ENCODE measurements around the gene TPCN1.

Gene TPCN1

DNA sequence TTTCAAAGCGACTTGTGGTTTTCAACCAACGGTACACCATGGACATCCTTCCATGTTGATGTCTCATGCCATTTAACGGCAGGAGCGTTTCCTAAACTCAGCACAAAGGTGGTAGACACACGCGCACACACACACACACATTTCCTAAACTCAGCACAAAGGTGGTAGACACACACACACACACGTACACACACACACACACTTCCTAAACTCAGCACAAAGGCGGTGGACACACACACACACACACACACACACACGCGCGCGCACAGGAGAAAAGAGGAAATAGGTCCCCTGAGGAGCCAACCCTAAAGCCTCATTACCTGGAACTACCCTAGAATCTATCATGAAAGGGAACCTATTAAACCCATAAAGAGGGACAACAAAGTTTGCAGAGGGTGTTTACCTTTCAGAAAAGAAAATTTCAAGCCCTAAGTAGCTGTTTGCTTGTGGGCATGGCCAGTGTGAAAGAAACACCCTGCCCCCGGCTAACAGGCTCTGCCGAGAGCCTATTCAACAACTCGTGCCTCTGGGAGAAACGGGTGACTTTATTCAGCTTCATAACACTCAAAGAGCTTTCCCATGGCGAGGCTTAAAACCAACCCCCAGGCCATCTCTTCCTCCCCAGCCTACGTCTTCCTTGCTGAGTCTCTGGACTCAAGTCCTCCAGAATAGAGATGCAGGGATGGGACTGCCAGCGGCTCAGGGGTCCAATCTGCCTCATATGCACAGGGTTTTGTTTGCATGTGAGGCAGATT, 81.8 kb downstream of the TPCN1 start:
- no peak for DNase-seq (ENCODE audit: low read depth in 2 of 2)

DNA sequence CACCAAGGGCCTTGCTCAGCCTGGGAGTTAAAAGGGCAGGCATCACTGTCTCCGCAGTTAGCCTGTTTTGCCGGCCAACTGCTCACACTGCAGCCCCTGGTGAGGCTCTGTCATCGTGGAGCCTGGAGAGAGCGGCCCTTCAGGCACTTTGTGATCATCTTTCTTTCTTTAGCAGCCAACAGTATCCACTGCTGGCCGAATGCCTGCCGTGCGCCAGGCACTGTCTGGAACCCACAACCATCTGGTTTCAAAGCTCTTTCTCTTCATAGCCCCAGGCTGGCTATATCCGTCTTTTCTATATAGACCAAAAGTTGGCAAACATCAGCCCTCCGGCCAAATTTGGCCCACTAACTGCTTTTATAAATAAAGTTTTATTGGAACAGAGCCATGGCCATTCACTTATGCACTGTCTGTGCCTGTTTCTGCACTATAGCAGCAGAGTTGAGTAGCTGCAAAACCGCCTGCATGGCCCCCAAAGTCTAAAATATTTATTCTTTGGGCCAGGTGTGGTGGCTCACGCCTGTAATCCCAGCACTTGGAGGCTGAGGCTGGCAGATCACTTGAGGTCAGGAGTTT, 84.1 kb downstream of the TPCN1 start:
- no peak for DNase-seq (ENCODE audit: low read depth in 2 of 2)

DNA sequence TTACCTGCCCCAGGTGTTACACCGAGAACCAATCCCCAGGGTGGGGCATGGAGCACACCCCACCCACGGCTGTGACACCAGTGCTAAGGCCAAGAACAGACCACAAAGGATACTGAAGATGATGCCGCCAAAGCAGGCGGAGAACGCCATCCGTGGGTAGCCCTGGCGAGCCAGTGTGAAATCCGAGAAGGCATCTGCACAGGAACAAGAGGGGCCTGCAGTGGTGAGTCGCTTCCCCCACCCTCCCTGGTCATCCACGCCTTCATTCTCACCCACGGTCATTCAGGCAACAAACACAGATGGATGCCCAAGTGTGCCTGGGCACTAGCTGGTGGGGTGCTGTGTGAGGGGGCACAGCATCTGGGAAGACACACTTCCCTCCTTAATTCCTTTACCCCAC, 85.1 kb downstream of the TPCN1 start:
- no peak for DNase-seq (ENCODE audit: low read depth in 2 of 2)

DNA sequence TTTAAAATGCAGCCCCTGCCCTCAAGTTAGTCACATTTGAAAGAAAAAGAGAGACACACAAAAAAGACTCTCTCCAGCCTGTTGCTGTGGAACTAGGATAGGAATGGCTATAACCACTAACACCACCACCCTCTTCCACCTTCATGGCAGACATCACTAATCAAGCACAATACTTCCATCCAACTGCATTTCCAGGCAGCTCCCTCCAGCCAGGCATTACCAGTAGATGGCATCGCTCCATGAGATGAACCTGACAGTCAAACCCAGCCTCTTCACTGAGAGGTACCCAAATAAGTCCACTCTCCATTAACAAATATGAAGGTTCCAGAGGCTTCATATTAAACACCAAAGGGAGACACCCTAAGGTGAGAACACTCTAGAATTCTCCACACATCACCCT, 89.2 kb downstream of the TPCN1 start:
- DNase-seq (ENCODE audit: low read depth in 2 of 2), result no peak

GRCh38 chr12:113314121-113314529, 92.9 kb downstream of the TPCN1 start:
- no peak for DNase-seq (ENCODE audit: low read depth in 2 of 2)

GRCh38 chr12:113315358-113315757, 94.1 kb downstream of the TPCN1 start:
- DNase-seq (ENCODE audit: low read depth in 2 of 2), result no peak

DNA sequence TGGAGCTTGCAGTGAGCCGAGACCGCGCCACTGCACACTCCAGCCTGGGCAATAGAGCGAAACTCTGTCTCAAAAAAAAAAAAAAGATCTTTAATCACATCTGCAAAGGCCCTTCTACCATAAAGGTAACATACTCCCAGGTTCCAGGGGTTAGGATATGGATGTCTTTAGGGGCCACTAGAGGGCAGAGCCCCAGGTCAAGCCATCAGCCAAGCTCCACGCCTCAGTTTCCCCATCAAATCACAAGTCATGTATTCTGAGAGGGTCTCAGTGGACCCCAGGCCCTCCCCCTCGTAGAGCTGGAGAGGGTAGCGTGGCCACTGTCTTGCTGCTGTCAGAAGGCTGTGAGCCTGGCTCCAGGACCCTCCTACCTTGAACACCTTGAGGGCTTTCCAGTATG, 94.9 kb downstream of the TPCN1 start:
- no peak for DNase-seq (ENCODE audit: low read depth in 2 of 2)

DNA sequence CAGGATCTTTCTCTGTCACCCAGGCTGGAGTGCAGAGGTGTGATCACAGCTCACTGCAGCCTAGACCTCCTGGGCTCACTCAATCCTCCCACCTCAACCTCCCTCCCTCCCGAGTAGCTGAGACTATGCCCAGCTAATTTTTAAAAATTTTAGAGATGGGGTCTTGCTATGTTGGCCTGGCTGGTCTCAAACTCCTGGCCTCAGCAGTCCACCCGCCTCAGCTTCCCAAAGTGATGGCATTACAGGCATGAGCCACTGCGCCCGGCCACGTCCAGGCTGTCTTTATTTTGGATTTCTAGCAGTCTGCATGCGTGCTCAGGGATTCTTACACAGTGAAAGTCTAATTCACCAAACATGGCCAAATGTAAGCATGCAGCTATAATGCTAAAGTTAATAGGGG, 95.9 kb downstream of the TPCN1 start:
- DNase-seq (ENCODE audit: low read depth in 2 of 2), result no peak

DNA sequence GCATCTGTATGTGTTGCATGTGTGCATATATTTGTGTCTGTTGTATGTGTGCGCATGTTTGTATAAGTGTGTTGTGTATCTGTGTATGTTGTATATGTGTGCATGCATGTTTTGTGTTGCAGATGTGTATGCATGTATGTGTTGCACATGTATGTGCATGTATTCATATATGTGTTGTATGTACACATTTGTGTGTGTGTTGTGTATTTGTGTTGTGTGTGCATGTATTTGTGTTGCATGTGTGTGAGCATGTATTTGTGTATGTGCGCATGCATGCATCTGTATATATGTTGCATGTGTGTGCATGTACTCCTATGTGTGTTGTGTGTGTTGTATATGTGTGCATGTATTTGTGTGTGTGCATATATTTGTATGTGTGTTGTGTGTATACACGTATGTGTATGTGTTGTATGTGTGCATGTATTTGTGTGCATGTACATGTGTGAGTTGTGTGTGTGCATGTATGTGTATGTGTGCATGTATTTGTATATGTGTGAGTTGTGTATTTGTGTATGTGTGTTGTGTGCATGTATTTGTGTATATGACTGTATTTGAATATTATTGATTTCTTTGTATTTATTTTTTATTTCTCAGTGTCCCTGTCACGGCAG, 96.9 kb downstream of the TPCN1 start:
- DNase-seq (ENCODE audit: low read depth in 2 of 2), result no peak

GRCh38 chr12:113318900-113319628, 97.8 kb downstream of the TPCN1 start:
- DNase-seq (ENCODE audit: low read depth in 2 of 2), result no peak

DNA sequence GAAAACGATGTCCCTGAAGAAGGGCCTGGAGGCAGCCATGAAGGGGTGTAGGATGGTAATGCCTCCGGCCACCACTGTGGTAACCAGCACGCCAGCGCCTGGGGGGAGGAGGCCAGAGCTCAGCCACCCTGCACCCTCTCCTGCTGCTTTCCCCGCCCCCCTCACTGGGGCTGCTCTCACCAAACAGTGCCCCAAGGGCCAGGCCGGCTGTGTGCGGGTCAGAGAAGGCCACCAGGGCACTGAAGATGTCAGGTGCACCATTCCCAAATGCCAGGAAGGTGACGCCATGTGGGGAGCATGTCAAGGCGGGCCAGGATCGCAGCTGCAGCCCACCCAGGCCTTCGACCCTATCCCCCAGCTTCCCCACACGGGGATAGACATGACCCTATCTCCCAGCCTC, 99.1 kb downstream of the TPCN1 start:
- no peak for DNase-seq (ENCODE audit: low read depth in 2 of 2)

DNA sequence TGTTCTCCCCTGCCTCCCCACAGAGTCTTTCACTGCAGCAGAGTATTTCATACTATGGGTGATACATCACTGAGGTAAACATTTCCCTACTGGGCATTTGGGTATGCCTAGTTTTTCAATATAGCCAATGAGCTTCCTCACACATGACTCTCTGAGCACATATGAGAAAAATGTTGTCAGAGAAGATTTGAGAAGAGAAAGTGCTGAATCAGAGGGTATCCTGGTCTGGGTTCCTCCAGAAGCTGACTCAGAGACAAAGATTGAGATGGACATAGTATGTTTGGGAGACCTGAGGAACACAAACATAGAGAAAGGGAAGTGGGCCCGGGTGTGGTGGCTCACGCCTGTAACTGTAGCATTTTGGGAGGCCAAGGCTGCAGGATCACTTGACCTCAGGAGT, 101.1 kb downstream of the TPCN1 start:
- no peak for DNase-seq (ENCODE audit: low read depth in 2 of 2)

DNA sequence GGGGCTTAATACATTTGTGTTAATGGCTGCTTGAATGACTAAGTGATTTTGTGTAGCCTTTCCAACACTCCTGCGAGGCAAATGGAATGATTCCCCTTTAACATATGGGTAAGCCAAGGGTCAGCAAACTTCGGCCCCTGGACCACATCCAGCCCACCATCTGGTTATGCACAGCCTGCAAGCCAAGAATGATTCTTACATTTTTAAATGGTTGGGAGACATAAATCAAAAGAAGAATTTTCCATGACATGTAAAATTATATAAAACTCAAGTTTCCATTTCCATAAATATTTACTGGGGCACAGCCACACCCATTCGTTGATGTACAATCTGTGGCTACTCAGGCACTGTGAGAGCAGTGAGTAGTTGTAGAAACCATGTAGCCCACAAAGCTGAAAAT, 104.7 kb downstream of the TPCN1 start:
- no peak for DNase-seq (ENCODE audit: low read depth in 2 of 2)

- DNase-seq (ENCODE audit: low read depth in 2 of 2), result no peak
These were observed 105.6 kb downstream of the TPCN1 start for GRCh38 chr12:113326775-113327395.

DNA sequence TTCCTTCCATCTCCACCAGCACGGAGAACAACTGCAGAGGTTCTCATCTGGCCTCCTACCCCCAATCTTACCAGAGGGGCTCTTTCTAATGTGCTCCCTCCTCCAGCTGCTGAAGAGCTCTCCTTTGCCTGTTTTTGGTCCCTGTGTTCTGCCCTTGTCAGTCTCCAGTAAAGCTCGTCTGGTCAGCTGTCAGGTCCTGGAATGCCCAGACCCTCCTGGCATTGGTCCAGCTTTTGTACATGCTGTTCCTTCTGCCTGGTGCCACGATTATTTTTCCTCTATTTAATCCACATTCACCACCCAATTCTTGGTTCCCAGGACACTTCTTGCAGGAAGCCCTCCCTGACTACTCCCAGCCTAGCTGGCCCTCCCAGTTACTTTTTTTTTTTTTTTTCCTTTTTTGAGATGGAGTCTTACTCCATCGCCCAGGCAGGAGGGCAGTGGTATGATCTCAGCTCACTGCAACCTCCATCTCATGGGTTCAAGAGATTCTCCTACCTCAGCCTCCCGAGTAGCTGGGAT, 107.2 kb downstream of the TPCN1 start:
- DNase-seq (ENCODE audit: low read depth in 2 of 2), result no peak

DNA sequence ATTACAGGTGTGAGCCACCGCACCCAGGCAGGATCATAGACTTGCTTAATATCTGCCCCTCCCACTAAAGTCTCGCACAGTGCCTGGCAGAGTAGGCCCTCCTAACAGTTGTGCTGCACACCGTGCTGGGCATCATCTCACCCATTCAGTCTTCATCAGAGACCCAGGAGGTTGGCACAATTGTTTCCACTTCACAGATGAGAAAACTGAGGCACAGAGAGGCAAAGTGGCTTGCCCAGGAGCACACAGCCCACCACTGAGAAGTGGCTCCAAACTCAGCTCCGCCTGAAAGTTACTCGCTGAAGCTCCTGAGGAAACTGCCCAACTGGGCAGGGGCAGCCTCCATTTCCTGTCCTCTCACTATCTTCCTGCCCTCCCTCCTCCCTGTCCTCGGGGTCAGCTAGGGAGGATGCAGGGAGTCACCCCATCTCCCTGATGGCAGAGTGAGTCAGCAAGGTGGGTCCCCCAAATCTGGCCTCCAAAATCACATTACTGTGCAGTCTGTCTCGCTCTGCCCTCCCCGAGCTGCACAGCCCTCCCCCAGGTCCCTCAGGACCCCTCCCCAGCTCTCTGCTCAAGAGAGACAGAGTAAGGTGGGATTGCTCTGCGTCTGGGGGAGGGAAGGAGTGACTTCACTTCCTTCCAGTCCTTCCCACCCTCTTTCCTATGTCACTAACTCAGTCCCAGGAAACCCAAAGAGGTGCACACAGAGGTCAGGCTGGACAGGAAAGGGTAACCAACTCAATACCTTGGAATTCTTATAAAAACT, 107.9 kb downstream of the TPCN1 start:
- DNase-seq (ENCODE audit: low read depth in 2 of 2), result no peak

DNA sequence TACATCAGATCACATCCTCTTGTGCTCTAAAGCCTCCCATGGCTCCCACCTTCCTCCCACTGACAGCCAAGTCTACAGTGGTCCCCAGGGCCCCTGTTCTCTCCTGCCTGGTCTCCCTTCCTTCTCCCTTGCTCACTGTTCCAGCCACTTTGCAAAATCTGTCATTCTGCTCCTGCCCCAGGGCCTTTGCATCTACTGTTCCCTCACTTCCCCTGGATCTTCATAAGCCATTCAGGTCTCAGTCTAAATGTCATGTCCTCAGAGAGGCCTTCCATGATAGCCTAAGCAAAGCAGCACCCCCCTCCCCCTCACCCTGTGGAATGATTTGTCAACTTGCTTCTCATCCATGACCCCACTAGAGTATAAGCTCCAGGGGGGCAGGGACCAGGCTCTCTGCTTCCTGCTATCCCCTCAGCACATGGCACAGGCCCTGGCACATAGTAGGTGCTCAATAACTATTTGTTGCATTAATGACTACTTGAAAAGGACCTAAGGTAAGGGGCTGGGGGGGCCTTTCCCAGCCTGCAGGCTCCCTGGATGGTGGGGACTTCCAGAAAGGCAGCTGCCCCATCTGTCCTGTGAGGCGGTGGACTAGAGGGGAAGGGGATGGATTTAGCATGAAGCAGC, 108.6 kb downstream of the TPCN1 start:
- DNase-seq (ENCODE audit: low read depth in 2 of 2), result no peak

- DNase-seq (ENCODE audit: low read depth in 2 of 2), result no peak
These were observed 109.2 kb downstream of the TPCN1 start for GRCh38 chr12:113330505-113330904.

GRCh38 chr12:113332688-113333417, 111.6 kb downstream of the TPCN1 start:
- DNase-seq (ENCODE audit: low read depth in 2 of 2), result no peak

GRCh38 chr12:113333418-113333750, 112.1 kb downstream of the TPCN1 start:
- DNase-seq (ENCODE audit: low read depth in 2 of 2), result no peak

All from stimulated activated CD4-positive, alpha-beta T cell treated with anti-CD3 and anti-CD28 coated beads, Interleukin-4, amount 100 ng/mL, for 48 hours (primary cell).